Trophoblast cell (in vitro differentiated cells and primary cell): ENCODE data around the gene CCDC148.

Experiments used
- DNase-seq, 2 donors: peaks; one replicate each; pipeline ENCODE4 v3.0.0-alpha.2; 2016
- H2AFZ ChIP-seq: 2 replicates; pipeline ENCODE4 v1.6.1; 2013; ENCODE audit warnings: low read length, moderate library complexity, mild to moderate bottlenecking; ENCODE audit not compliant: insufficient read depth, poor library complexity
- H2AK5ac ChIP-seq: 2 replicates; pipeline ENCODE4 v1.6.1; 2013; ENCODE audit warnings: mild to moderate bottlenecking, low read length
- H2BK120ac ChIP-seq: 2 replicates; pipeline ENCODE4 v1.6.1; 2013; ENCODE audit warnings: low read length, mild to moderate bottlenecking, moderate library complexity; ENCODE audit not compliant: insufficient read depth, poor library complexity
- H2BK12ac ChIP-seq: 2 replicates; pipeline ENCODE4 v1.6.1; 2013; ENCODE audit warnings: mild to moderate bottlenecking, low read length, moderate library complexity
- H2BK5ac ChIP-seq: 2 replicates; pipeline ENCODE4 v1.6.1; 2013; ENCODE audit warnings: low read length, low read depth, moderate library complexity, mild to moderate bottlenecking; ENCODE audit not compliant: poor library complexity
- H3K14ac ChIP-seq: 2 replicates; pipeline ENCODE4 v1.6.1; 2013; ENCODE audit warnings: mild to moderate bottlenecking, low read length
- H3K18ac ChIP-seq: 2 replicates; pipeline ENCODE4 v1.6.1; 2013; ENCODE audit warnings: mild to moderate bottlenecking, low read length
- H3K23ac ChIP-seq: 2 replicates; pipeline ENCODE4 v1.6.1; 2013; ENCODE audit warnings: low read length
- H3K27ac ChIP-seq: 2 replicates; pipeline ENCODE4 v1.5.1; 2013; ENCODE audit warnings: low read depth, mild to moderate bottlenecking, inconsistent platforms, low read length, moderate library complexity
- H3K27me3 ChIP-seq: 2 replicates; pipeline ENCODE4 v1.6.1; 2013; ENCODE audit warnings: inconsistent platforms, mild to moderate bottlenecking, low read length, moderate library complexity; ENCODE audit not compliant: insufficient read depth
- H3K36me3 ChIP-seq, 2 experiments: 1 replicate in 1 of 2; 2 replicates in 1 of 2; pipeline ENCODE4 v1.6.1; 2013; ENCODE audit warnings: low read length in 2 of 2, mild to moderate bottlenecking in 2 of 2, moderate library complexity in 1 of 2; ENCODE audit not compliant: insufficient read depth in 2 of 2, control insufficient read depth in 1 of 2
- H3K4ac ChIP-seq: 2 replicates; pipeline ENCODE4 v1.6.1; 2013; ENCODE audit warnings: low read depth, mild to moderate bottlenecking, low read length, moderate library complexity
- H3K4me1 ChIP-seq, 2 experiments: 1 replicate in 1 of 2; 2 replicates in 1 of 2; pipeline ENCODE4 v1.6.1; 2013; ENCODE audit warnings: low read length in 2 of 2, mild to moderate bottlenecking in 2 of 2, moderate library complexity in 1 of 2; ENCODE audit not compliant: insufficient read depth in 2 of 2, control insufficient read depth in 1 of 2
- H3K4me2 ChIP-seq: 2 replicates; pipeline ENCODE4 v1.6.1; 2013; ENCODE audit warnings: inconsistent platforms, mild to moderate bottlenecking, low read length, moderate library complexity
- H3K4me3 ChIP-seq: 2 replicates; pipeline ENCODE4 v1.5.1; 2013; ENCODE audit warnings: mild to moderate bottlenecking, low read depth, low read length, inconsistent platforms
- H3K79me1 ChIP-seq: one replicate; pipeline ENCODE4 v1.6.1; 2013; ENCODE audit warnings: low read length
- H3K79me2 ChIP-seq: 2 replicates; pipeline ENCODE4 v1.6.1; 2013; ENCODE audit warnings: low read length, mild to moderate bottlenecking; ENCODE audit not compliant: control insufficient read depth, insufficient read depth, poor library complexity
- H3K9ac ChIP-seq: 2 replicates; pipeline ENCODE4 v1.6.1; 2013; ENCODE audit warnings: mild to moderate bottlenecking, low read length
- H3K9me3 ChIP-seq: 2 replicates; pipeline ENCODE4 v1.6.1; 2013; ENCODE audit warnings: low read depth, mild to moderate bottlenecking, control low read depth, inconsistent platforms, low read length; ENCODE audit not compliant: insufficient read depth
- H4K12ac ChIP-seq: 2 replicates; pipeline ENCODE4 v1.6.1; 2013; ENCODE audit warnings: low read depth, mild to moderate bottlenecking, low read length, moderate library complexity
- H4K8ac ChIP-seq: 2 replicates; pipeline ENCODE4 v1.6.1; 2013; ENCODE audit warnings: low read depth, mild to moderate bottlenecking, low read length, moderate library complexity
- H4K91ac ChIP-seq: one replicate; pipeline ENCODE4 v1.6.1; 2013; ENCODE audit warnings: low read depth, mild to moderate bottlenecking, low read length, moderate library complexity
- WGBS: extraction: QIAGEN DNeasy Blood & Tissue Kit; methylation state at CpG from one replicate; pipeline ENCODE4 v1.1.7; 2013; ENCODE audit warnings: missing lambda C conversion rate; ENCODE audit not compliant: insufficient read length, insufficient coverage; ENCODE audit errors: extremely low coverage; 5-methylcytosine and 5-hydroxymethylcytosine counted together

Gene CCDC148

DNA sequence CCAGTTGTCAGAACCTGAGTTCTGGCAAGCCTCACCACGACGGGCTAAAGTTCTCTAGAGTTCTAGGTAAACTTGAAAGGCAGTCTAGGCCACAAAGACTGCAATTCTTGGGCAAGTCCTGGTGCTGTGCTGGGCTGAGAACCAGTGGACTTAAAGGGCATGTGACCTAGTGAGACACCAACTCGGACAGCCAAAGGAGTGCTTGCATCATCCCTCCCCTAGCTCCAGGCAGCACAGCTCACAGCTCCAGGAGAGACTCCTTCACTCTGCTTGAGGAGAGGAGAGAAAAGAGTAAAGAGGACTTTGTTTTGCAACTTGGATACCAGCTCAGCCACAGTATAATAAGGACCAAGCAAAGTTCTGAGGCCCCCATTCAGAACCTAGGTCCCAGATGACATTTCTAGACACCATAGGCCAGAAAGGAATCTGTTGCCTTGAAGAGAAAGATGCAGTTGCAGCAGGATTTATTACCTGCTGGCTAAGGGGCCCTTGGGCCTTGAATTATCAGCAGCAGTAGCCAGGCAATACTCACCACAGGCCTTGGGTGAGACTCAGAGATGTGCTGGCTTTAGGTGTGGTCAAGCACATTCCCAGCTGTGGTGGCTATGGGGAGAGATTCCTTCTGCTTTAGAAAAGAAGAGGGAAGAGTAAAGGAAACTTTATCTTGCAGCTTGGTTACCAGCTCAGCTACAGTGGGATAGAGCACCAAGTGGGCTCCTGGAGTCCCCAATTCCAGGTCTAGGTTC is 303.1 kb downstream of the CCDC148 start:
- Histone ChIP-seq H3K4me3 (no peak overlapping the region), H4K12ac (no peak overlapping the region), H3K27me3 (no peaks in the 10 kb centered on the region), H3K9ac (no peak overlapping the region), H3K4me2 (no peak overlapping the region), H3K18ac (no peak overlapping the region), H3K9me3 (no peaks in the 10 kb centered on the region), H3K27ac (no peak overlapping the region), H4K8ac (no peak overlapping the region), H2BK120ac (no peak overlapping the region), H3K79me2 (no peaks in the 10 kb centered on the region), H4K91ac (no peak overlapping the region), H3K4me1 (no peaks in the 10 kb centered on the region), H3K36me3 (no peaks in the 10 kb centered on the region), H3K4ac (no peak overlapping the region), H3K14ac (no peak overlapping the region), H3K79me1 (peaks cover 2% of the 10 kb centered on the region), H2BK12ac (no peak overlapping the region), H2BK5ac (no peak overlapping the region), H3K23ac (no peak overlapping the region), H2AFZ (no peak overlapping the region), H2AK5ac (no peak overlapping the region)
- WGBS: no CpG with 5 or more reads among the region's 3 CpGs
- DNase-seq: peak; percentile 72 to 78

DNA sequence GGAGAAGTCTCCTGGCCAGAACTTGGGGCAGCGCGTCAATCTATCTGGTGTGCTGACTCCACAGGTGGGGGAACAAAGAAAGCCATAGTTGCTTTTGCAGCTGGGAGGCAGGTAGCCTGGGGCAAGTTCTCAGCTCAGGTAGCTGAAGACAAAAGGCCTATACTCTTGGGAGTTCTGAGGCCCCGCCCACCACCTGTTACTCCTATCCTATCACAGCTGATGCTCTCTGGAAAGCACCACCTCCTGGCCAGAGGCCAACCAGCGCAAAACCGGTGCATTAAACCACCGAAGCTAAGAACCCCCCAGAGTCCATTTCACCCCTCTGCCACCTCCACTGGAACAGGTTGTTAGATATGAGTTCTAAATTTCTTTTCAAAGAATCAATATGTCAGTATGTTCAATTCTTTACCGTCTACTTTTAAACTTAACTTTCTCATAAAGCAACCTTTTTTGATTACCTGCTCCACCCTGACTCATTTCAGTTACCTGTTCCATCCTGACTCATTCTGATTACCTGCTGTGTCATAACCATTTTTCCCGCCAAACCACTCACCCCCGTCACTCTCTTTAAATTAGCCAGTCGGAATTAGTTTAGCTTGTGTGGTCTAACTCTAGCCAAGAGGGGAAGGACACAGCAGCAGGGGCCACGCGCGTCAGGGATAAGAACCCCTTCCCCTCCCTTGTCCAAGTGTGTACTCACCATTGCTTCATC is 311.5 kb downstream of the CCDC148 start:
- Histone ChIP-seq H3K9ac (no peak overlapping the region), H3K27ac (no peak overlapping the region), H3K9me3 (no peaks in the 10 kb centered on the region), H3K79me1 (no peaks in the 10 kb centered on the region), H3K79me2 (no peaks in the 10 kb centered on the region), H2BK5ac (no peak overlapping the region), H3K4me3 (no peak overlapping the region), H3K27me3 (no peaks in the 10 kb centered on the region), H3K4me2 (no peak overlapping the region), H3K4me1 (no peaks in the 10 kb centered on the region), H4K8ac (no peak overlapping the region), H2BK12ac (no peak overlapping the region), H3K36me3 (no peaks in the 10 kb centered on the region), H2BK120ac (no peak overlapping the region), H3K4ac (no peak overlapping the region), H3K14ac (no peak overlapping the region), H2AFZ (no peak overlapping the region), H2AK5ac (no peak overlapping the region), H3K23ac (no peak overlapping the region), H3K18ac (no peak overlapping the region), H4K91ac (no peak overlapping the region), H4K12ac (no peak overlapping the region)
- no CpG with 5 or more reads among the region's 13 CpGs for whole genome bisulfite sequencing
- DNase-seq: no peak

DNA sequence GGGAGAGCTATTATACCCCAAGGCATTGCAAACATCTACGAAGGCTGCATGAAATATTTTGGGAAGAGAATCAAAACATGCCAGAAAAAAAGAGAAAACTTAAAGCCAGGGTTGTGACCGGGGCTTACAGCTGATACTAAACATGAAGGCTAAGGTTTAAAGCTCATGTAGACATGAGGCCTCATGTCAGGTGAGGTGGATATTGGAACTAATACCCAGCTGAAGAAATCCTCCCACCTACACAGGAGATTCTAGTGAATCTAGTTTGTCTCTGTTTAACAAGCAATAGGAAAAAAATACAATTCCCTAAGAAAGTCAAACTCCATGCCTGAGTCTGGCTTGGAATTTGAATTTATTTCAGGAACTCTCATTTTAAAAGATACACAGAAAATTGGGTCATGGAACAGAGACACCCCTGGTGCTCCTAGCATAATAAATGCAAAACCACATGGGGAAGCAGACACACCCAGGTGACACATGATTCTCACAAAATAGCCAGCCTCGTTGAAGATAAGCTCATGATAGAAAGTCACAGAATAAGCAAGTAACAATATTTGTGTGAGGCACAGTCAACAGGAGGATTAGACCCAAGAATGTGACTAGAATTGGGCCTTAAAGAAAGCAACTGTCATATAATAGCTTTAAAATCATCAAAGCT is 312.7 kb downstream of the CCDC148 start:
- H3K9ac ChIP-seq: no peak overlapping the region
- H2BK12ac ChIP-seq: no peak overlapping the region
- no peak overlapping the region for H3K23ac ChIP-seq
- H3K9me3 ChIP-seq: no peaks in the 10 kb centered on the region
- H3K79me1 ChIP-seq: no peaks in the 10 kb centered on the region
- no peak overlapping the region for H4K8ac ChIP-seq
- no peaks in the 10 kb centered on the region for H3K27me3 ChIP-seq
- H3K4me1 ChIP-seq: no peaks in the 10 kb centered on the region
- H3K27ac ChIP-seq: no peak overlapping the region
- no peaks in the 10 kb centered on the region for H3K79me2 ChIP-seq
- H4K12ac ChIP-seq: no peak overlapping the region
- H4K91ac ChIP-seq: no peak overlapping the region
- no peak for DNase-seq
- H3K36me3 ChIP-seq: no peaks in the 10 kb centered on the region
- no peak overlapping the region for H2BK5ac ChIP-seq
- no peak overlapping the region for H2AFZ ChIP-seq
- H3K18ac ChIP-seq: no peak overlapping the region
- no peak overlapping the region for H3K14ac ChIP-seq
- no peak overlapping the region for H2AK5ac ChIP-seq
- no CpG with 5 or more reads among the region's 3 CpGs for WGBS
- H3K4me3 ChIP-seq: no peak overlapping the region
- H3K4me2 ChIP-seq: no peak overlapping the region
- no peak overlapping the region for H2BK120ac ChIP-seq
- H3K4ac ChIP-seq: no peak overlapping the region

DNA sequence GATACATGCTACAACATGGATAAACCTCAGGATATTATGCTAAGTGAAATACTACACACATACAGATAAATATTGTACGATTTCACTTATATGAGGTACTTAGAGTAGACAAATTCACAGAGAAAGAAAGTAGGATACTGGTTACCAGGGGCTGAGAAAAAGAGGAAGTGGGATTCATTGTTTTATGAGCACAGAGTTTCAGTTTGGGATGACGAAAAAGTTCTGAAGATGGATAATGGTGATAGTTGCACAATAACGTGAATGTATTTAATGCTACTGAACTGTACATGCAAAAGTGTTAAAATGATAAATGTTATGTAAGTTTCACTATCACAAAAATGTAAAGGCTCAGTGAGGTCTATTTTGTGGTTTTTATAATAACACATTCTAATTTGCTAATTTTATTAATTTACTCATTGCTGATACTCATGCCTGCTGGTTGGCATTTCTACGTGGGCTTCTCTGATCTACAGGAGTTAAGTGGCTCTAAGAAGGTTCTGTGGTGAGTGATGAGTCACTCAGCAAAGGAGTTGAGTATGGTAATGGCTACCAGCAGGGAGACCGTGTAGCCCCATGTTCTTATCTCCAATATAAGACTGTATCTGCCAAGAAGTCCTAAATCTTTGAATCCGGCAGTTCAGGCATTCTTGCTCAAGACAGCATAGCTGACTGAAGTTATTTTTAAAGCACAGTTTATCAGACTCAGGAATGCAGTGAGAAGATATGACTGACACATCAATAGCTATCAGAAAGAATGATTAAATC is 313.8 kb downstream of the CCDC148 start:
- no peak overlapping the region for H2BK120ac ChIP-seq
- H3K4me3 ChIP-seq: no peak overlapping the region
- no peak overlapping the region for H4K12ac ChIP-seq
- H3K4me2 ChIP-seq: no peak overlapping the region
- no peak overlapping the region for H4K91ac ChIP-seq
- no peak overlapping the region for H2BK12ac ChIP-seq
- no peaks in the 10 kb centered on the region for H3K36me3 ChIP-seq
- no CpG with 5 or more reads among the region's 6 CpGs for WGBS
- H3K4me1 ChIP-seq: no peaks in the 10 kb centered on the region
- H2BK5ac ChIP-seq: no peak overlapping the region
- no peaks in the 10 kb centered on the region for H3K79me2 ChIP-seq
- no peak overlapping the region for H2AK5ac ChIP-seq
- DNase-seq: peak; percentile 93
- H3K27me3 ChIP-seq: no peaks in the 10 kb centered on the region
- no peak overlapping the region for H3K18ac ChIP-seq
- no peak overlapping the region for H4K8ac ChIP-seq
- no peak overlapping the region for H3K9ac ChIP-seq
- H3K23ac ChIP-seq: no peak overlapping the region
- no peak overlapping the region for H2AFZ ChIP-seq
- no peaks in the 10 kb centered on the region for H3K79me1 ChIP-seq
- no peak overlapping the region for H3K14ac ChIP-seq
- no peak overlapping the region for H3K4ac ChIP-seq
- H3K27ac ChIP-seq: no peak overlapping the region
- no peaks in the 10 kb centered on the region for H3K9me3 ChIP-seq
